GM06990 (cell line): ENCODE results near the gene RAB11FIP3.

Source experiments
- DNase-seq: peaks from one replicate; pipeline ENCODE4 v3.0.0-alpha.2; 2011; ENCODE audit not compliant: insufficient read length; ENCODE audit errors: extremely low read depth
- H3K27me3 ChIP-seq: replicated peaks from 2 replicates; pipeline ENCODE4 v1.6.0; 2011; ENCODE audit warnings: low read length; ENCODE audit not compliant: control insufficient read depth, insufficient read depth
- H3K36me3 ChIP-seq: 2 replicates; pipeline ENCODE4 v1.5.1; 2011; ENCODE audit warnings: low read length; ENCODE audit not compliant: control insufficient read depth, insufficient read depth
- H3K4me3 ChIP-seq: replicated peaks from 2 replicates; pipeline ENCODE4 v1.5.1; 2011; ENCODE audit warnings: low read depth, mild to moderate bottlenecking, control low read depth, low read length
- CTCF ChIP-seq: IDR thresholded peaks from 2 replicates; pipeline ENCODE4 v1.5.1; 2011; ENCODE audit warnings: low read length, control low read depth, mild to moderate bottlenecking, inconsistent platforms; ENCODE audit not compliant: insufficient read depth, poor library complexity, severe bottlenecking

Gene RAB11FIP3

GRCh38 chr16:525123-525519, 99.7 kb downstream of the RAB11FIP3 start:
- H3K27me3 ChIP-seq, result no peaks in the 10 kb centered on the region
- peak overlapping the region; percentile 19 for H3K4me3 ChIP-seq
- DNase-seq, result peak; percentile 48
- peaks cover 5% of the 10 kb centered on the region for H3K36me3 ChIP-seq
- no peak for TF ChIP-seq CTCF

GRCh38 chr16:525520-526180, 100.2 kb downstream of the RAB11FIP3 start:
- H3K4me3 ChIP-seq, result peak overlapping the region; percentile 87
- DNase-seq, result peak; percentile 72
- no peaks in the 10 kb centered on the region for H3K27me3 ChIP-seq
- peak; percentile 28 for TF ChIP-seq CTCF
- H3K36me3 ChIP-seq, result peaks cover 3% of the 10 kb centered on the region

- TF ChIP-seq CTCF, result no peak
- H3K27me3 ChIP-seq, result no peaks in the 10 kb centered on the region
- H3K4me3 ChIP-seq, result peak overlapping the region; percentile 87
- peaks cover 3% of the 10 kb centered on the region for H3K36me3 ChIP-seq
- no peak for DNase-seq
Measured at GRCh38 chr16:526181-527014, 100.9 kb downstream of the RAB11FIP3 start.

- Histone ChIP-seq H3K4me3 (peak within 1 kb of the TSS; percentile 87), H3K27me3 (no peaks in the 10 kb centered on the region), H3K36me3 (peaks cover 3% of the 10 kb centered on the region)
- DNase-seq, result peak; percentile 91
- no peak for TF ChIP-seq CTCF
Measured at GRCh38 chr16:527015-527903, 101.8 kb downstream of the RAB11FIP3 start, which contains the start of gene CAPN15. Gene CAPN15, plus strand, starts transcription at chr16:527712. Its CDS starts 19,127 bp downstream, at chr16:546839.

GRCh38 chr16:528111-529011, 102.9 kb downstream of the RAB11FIP3 start:
- Histone ChIP-seq H3K4me3 (peak overlapping the region; percentile 85), H3K36me3 (peaks cover 3% of the 10 kb centered on the region), H3K27me3 (no peaks in the 10 kb centered on the region)
- DNase-seq, result peak; percentile 50
- no peak for TF ChIP-seq CTCF
